ENCODE data around the gene NUP58.

Gene NUP58

GRCh38 chr13:25391932-25392331, 90.5 kb downstream of the NUP58 start:
- no peak overlapping the region for H2BK5ac ChIP-seq (ENCODE audit: low read depth, low read length, poor library complexity, severe bottlenecking)
- H3K4me2 ChIP-seq (ENCODE audit: low read length, poor library complexity, severe bottlenecking), result no peak overlapping the region
- no peak overlapping the region for H4K8ac ChIP-seq (ENCODE audit: low read length)
- no peak overlapping the region for H3K14ac ChIP-seq (ENCODE audit: low read length in 2 of 2)
- DNase-seq, result no peak
- no peaks in the 10 kb centered on the region for H3K9me3 ChIP-seq (ENCODE audit: control insufficient read depth, low read length)
- H3K27me3 ChIP-seq (ENCODE audit: control insufficient read depth in 1 of 2, insufficient read depth in 1 of 2, low read length in 2 of 2), result peaks cover 4 to 5% of the 10 kb centered on the region in 2 experiments
- no peak overlapping the region for H3K4me3 ChIP-seq (ENCODE audit: insufficient read depth in 1 of 2, low read depth in 1 of 2, low read length in 2 of 2)
- WGBS, result 62% methylated on average over 3 of the region's 4 CpGs
- H2BK120ac ChIP-seq (ENCODE audit: low read depth, low read length), result no peak overlapping the region
- no peak overlapping the region for H2BK12ac ChIP-seq (ENCODE audit: low read length in 2 of 2)
- H4K91ac ChIP-seq (ENCODE audit: low read length), result no peak overlapping the region
- no peak overlapping the region for H2AK5ac ChIP-seq (ENCODE audit: low read length, severe bottlenecking)
- no peak overlapping the region for H3K18ac ChIP-seq (ENCODE audit: low read depth in 1 of 2, low read length in 2 of 2)
- H3K36me3 ChIP-seq (ENCODE audit: control insufficient read depth in 1 of 2, insufficient read depth in 2 of 2, low read depth in 1 of 2, low read length in 2 of 2), result no peaks in the 10 kb centered on the region
- H2AFZ ChIP-seq (ENCODE audit: low read depth, low read length), result no peak overlapping the region
- no peak overlapping the region for H3K4ac ChIP-seq (ENCODE audit: low read depth in 1 of 2, low read length in 2 of 2)
- H3K9ac ChIP-seq (ENCODE audit: low read length), result no peak overlapping the region
- no peaks in the 10 kb centered on the region for H3K79me1 ChIP-seq (replicated peaks; ENCODE audit: low read length, poor library complexity, severe bottlenecking)
- H3K27ac ChIP-seq (ENCODE audit: low read length, poor library complexity, severe bottlenecking), result no peak overlapping the region
- H2BK15ac ChIP-seq (ENCODE audit: low read depth, poor library complexity, severe bottlenecking), result no peak overlapping the region
- H3K23ac ChIP-seq (ENCODE audit: low read length in 2 of 2), result no peak overlapping the region
- no peaks in the 10 kb centered on the region for H3K4me1 ChIP-seq (ENCODE audit: control insufficient read depth, insufficient read depth, low read depth, low read length)
